H9 (cell line): ENCODE data around the gene DEAF1. TPM values are rescaled to one million over a fixed set of nuclear protein-coding genes. Genes with fewer than 3 reads are reported as not detected.

Experiments used
- DNase-seq: peaks from one replicate; pipeline ENCODE4 v3.0.0-alpha.2; 2017
- H2AFZ ChIP-seq: one replicate; pipeline ENCODE4 v1.6.1; 2013; ENCODE audit warnings: mild to moderate bottlenecking, low read length, control low read depth, moderate library complexity
- H2AK5ac ChIP-seq: 2 replicates; pipeline ENCODE4 v1.6.1; 2013; ENCODE audit warnings: low read length, control low read depth, mixed read lengths; ENCODE audit not compliant: insufficient read length
- H2BK120ac ChIP-seq: one replicate; pipeline ENCODE4 v1.6.1; 2013; ENCODE audit warnings: low read depth, mild to moderate bottlenecking, low read length, control low read depth, inconsistent platforms; ENCODE audit not compliant: poor library complexity, severe bottlenecking
- H2BK12ac ChIP-seq: 2 replicates; pipeline ENCODE4 v1.6.1; 2013; ENCODE audit warnings: low read length, control low read depth, mixed read lengths, low read depth; ENCODE audit not compliant: insufficient read length
- H2BK15ac ChIP-seq: 2 replicates; pipeline ENCODE4 v1.6.1; 2013; ENCODE audit warnings: low read depth, low read length, control low read depth
- H2BK20ac ChIP-seq: one replicate; pipeline ENCODE4 v1.6.1; 2013; ENCODE audit warnings: low read depth, mild to moderate bottlenecking, low read length, control low read depth, inconsistent platforms; ENCODE audit not compliant: poor library complexity, severe bottlenecking
- H2BK5ac ChIP-seq: 2 replicates; pipeline ENCODE4 v1.6.1; 2013; ENCODE audit warnings: low read length, control low read depth, mixed read lengths; ENCODE audit not compliant: insufficient read length
- H3K14ac ChIP-seq: 2 replicates; pipeline ENCODE4 v1.6.1; 2013; ENCODE audit warnings: low read length, control low read depth; ENCODE audit not compliant: insufficient read depth
- H3K18ac ChIP-seq: 2 replicates; pipeline ENCODE4 v1.6.1; 2013; ENCODE audit warnings: low read depth, mild to moderate bottlenecking, mixed read lengths, low read length, control low read depth; ENCODE audit not compliant: insufficient read length
- H3K23ac ChIP-seq: 2 replicates; pipeline ENCODE4 v1.6.1; 2013; ENCODE audit warnings: low read length, control low read depth, mixed read lengths, low read depth; ENCODE audit not compliant: insufficient read length
- H3K23me2 ChIP-seq: 2 replicates; pipeline ENCODE4 v1.6.1; 2013; ENCODE audit warnings: low read depth, mild to moderate bottlenecking, mixed read lengths, low read length, control low read depth; ENCODE audit not compliant: insufficient read length, poor library complexity, severe bottlenecking
- H3K27ac ChIP-seq: 2 replicates; pipeline ENCODE4 v1.5.1; 2013; ENCODE audit warnings: low read length, control low read depth, mixed read lengths, low read depth; ENCODE audit not compliant: insufficient read length
- H3K27me3 ChIP-seq: 2 replicates; pipeline ENCODE4 v1.6.1; 2013; ENCODE audit warnings: low read length, control low read depth, inconsistent platforms; ENCODE audit not compliant: insufficient read depth
- H3K4ac ChIP-seq: 2 replicates; pipeline ENCODE4 v1.6.1; 2013; ENCODE audit warnings: low read depth, mild to moderate bottlenecking, control low read depth, inconsistent platforms, low read length, moderate library complexity
- H3K4me1 ChIP-seq: 2 replicates; pipeline ENCODE4 v1.6.1; 2013; ENCODE audit warnings: low read length, control low read depth, inconsistent platforms; ENCODE audit not compliant: insufficient read depth
- H3K4me2 ChIP-seq: 2 replicates; pipeline ENCODE4 v1.6.1; 2013; ENCODE audit warnings: low read length, control low read depth, mixed read lengths; ENCODE audit not compliant: insufficient read length, insufficient read depth
- H3K56ac ChIP-seq: 2 replicates; pipeline ENCODE4 v1.6.1; 2013; ENCODE audit warnings: low read depth, mild to moderate bottlenecking, mixed read lengths, low read length, control low read depth; ENCODE audit not compliant: insufficient read length
- H3K79me1 ChIP-seq: 2 replicates; pipeline ENCODE4 v1.6.1; 2013; ENCODE audit warnings: low read depth, mild to moderate bottlenecking, moderate library complexity, low read length, control low read depth, inconsistent platforms; ENCODE audit not compliant: insufficient read depth, poor library complexity, severe bottlenecking
- H3K79me2 ChIP-seq: 2 replicates; pipeline ENCODE4 v1.6.1; 2013; ENCODE audit warnings: low read length, control low read depth, inconsistent platforms; ENCODE audit not compliant: insufficient read depth
- H3K9ac ChIP-seq: 2 replicates; pipeline ENCODE4 v1.6.1; 2013; ENCODE audit warnings: low read length, control low read depth, mixed read lengths; ENCODE audit not compliant: insufficient read length; ENCODE audit errors: extremely low read depth
- H3K9me3 ChIP-seq: one replicate; pipeline ENCODE4 v1.6.1; 2013; ENCODE audit warnings: low read depth, low read length, inconsistent platforms; ENCODE audit not compliant: control insufficient read depth
- H3T11ph ChIP-seq: one replicate; pipeline ENCODE4 v1.6.1; 2013; ENCODE audit warnings: mild to moderate bottlenecking, low read length, control low read depth, inconsistent platforms
- H4K20me1 ChIP-seq: one replicate; pipeline ENCODE4 v1.6.1; 2013; ENCODE audit not compliant: control insufficient read depth, insufficient read length, insufficient read depth
- H4K5ac ChIP-seq: 2 replicates; pipeline ENCODE4 v1.6.1; 2013; ENCODE audit warnings: low read depth, mild to moderate bottlenecking, mixed read lengths, low read length, control low read depth; ENCODE audit not compliant: insufficient read length
- H4K8ac ChIP-seq: replicated peaks from 2 replicates; pipeline ENCODE4 v1.6.1; 2013; ENCODE audit warnings: low read length, control low read depth, mixed read lengths, low read depth; ENCODE audit not compliant: insufficient read length
- H4K91ac ChIP-seq: 2 replicates; pipeline ENCODE4 v1.6.1; 2013; ENCODE audit warnings: low read depth, mild to moderate bottlenecking, moderate library complexity, mixed read lengths, low read length, control low read depth; ENCODE audit not compliant: insufficient read length
- H3K27ac Mint-ChIP-seq, 3 experiments: 2 replicates in 2 of 3; 3 replicates in 1 of 3; pipeline ENCODE4 v1.8.0; 2020 to 2021; ENCODE audit warnings: mixed read lengths in 3 of 3, mild to moderate bottlenecking in 1 of 3, moderate library complexity in 1 of 3
- H3K27me3 Mint-ChIP-seq: 2 replicates; pipeline ENCODE4 v1.8.0; 2021; ENCODE audit warnings: low read depth, mild to moderate bottlenecking, moderate library complexity, mixed read lengths
- H3K36me3 Mint-ChIP-seq, 3 experiments: 2 replicates in 2 of 3; 3 replicates in 1 of 3; pipeline ENCODE4 v1.8.0; 2020 to 2021; ENCODE audit warnings: low read depth in 3 of 3, mixed read lengths in 3 of 3; ENCODE audit not compliant: insufficient read depth in 1 of 3
- H3K4me1 Mint-ChIP-seq, 2 experiments: 2 replicates each; pipeline ENCODE4 v1.8.0; 2020; ENCODE audit warnings: mixed read lengths in 2 of 2
- H3K4me3 Mint-ChIP-seq, 2 experiments: 2 replicates in 1 of 2; 3 replicates in 1 of 2; pipeline ENCODE4 v1.8.0; 2020 to 2021; ENCODE audit warnings: mild to moderate bottlenecking in 2 of 2, mixed read lengths in 2 of 2, moderate library complexity in 1 of 2
- H3K9me3 Mint-ChIP-seq, 2 experiments: 2 replicates in 1 of 2; 3 replicates in 1 of 2; pipeline ENCODE4 v1.8.0; 2020; ENCODE audit warnings: mild to moderate bottlenecking in 2 of 2, mixed read lengths in 2 of 2, moderate library complexity in 1 of 2
- WGBS: extraction: QIAGEN DNeasy Blood & Tissue Kit; methylation state at CpG from one replicate; pipeline ENCODE4 v1.1.7; 2013; ENCODE audit warnings: missing lambda C conversion rate, low lambda C conversion rate, mixed read lengths; ENCODE audit not compliant: insufficient read length; ENCODE audit errors: extremely low coverage; 5-methylcytosine and 5-hydroxymethylcytosine counted together
- total RNA-seq: library from RNA; stranded (reverse); gene quantifications from 2 replicates; pipeline ENCODE4 v1.2.1, GENCODE V29; 2021
- TF ChIP-seq, protein P1 (sequence below): fragments of 200-600 bp; sonication (generic); conservative IDR thresholded peaks from 3 replicates; pipeline ENCODE4 v1.8.0; 2021; ENCODE audit warnings: antibody characterized with exemption, mild to moderate bottlenecking

DEAF1 gene
- total RNA-seq, 1 experiment from 2014 or later: 67.3 TPM

DNA sequence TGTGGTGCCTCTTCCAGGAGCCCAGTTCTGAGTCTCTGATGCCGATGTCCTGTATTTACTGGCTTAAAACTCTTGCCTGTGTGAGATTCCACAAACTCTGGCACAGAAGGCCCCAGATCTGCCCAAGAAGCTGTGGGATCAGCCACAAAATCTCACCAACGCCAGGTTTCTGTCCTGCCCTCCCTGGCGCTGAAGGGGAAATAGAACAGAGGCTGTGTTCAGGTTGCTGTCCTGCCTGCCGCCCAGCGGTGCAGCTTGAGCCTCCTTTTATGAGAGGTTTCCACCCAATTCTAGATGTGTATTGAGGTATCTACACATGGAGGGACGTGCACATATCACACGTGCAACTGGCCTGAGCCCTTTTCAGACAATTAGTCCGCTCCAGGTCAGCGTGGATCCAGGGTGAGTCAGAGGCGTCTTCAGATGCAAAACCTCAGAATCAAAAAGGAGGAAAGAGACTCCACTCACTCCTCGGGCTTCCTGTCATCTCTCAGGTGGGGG lies 2.8 kb upstream of the DEAF1 start:
- H2AK5ac ChIP-seq: no peak overlapping the region
- H3K79me2 ChIP-seq: peaks cover 8% of the 10 kb centered on the region; the same call in 1 of the 2 replicates
- H4K8ac ChIP-seq: no peak overlapping the region
- Mint-ChIP-seq H3K27me3 (no peaks in the 10 kb centered on the region; the same call in 1 of the 2 replicates), H3K4me1 (peaks cover 26 to 32% of the 10 kb centered on the region in 2 experiments), H3K9me3 (no peaks in the 10 kb centered on the region; a peak in 2 of 5 replicates), H3K4me3 (peak overlapping the region; percentile 43 to 44), H3K36me3 (peaks cover 8 to 15% (median 12%) of the 10 kb centered on the region in 3 experiments; a peak in 6 of 7 replicates), H3K27ac (peak overlapping the region; percentile 91 to 96 (median 92); a peak in 6 of 7 replicates)
- no peak overlapping the region for H2BK15ac ChIP-seq
- no peak overlapping the region for H2AFZ ChIP-seq
- H4K20me1 ChIP-seq: no peaks in the 10 kb centered on the region
- H3K4ac ChIP-seq: no peak overlapping the region
- H2BK120ac ChIP-seq: no peak overlapping the region
- H3K56ac ChIP-seq: no peak overlapping the region
- no CpG with 5 or more reads among the region's 11 CpGs for WGBS
- DNase-seq: peak; percentile 44
- H3K23ac ChIP-seq: no peak overlapping the region
- H3K4me1 ChIP-seq: peaks cover 12% of the 10 kb centered on the region; the same call in 1 of the 2 replicates
- no peak overlapping the region for H4K91ac ChIP-seq
- H3K9me3 ChIP-seq: no peaks in the 10 kb centered on the region
- no peak overlapping the region for H4K5ac ChIP-seq
- no peak overlapping the region for H3K27ac ChIP-seq
- no peak overlapping the region for H2BK12ac ChIP-seq
- H3T11ph ChIP-seq: no peak overlapping the region
- no peak overlapping the region for H3K18ac ChIP-seq
- H3K23me2 ChIP-seq: no peaks in the 10 kb centered on the region
- H2BK20ac ChIP-seq: no peak overlapping the region
- H3K27me3 ChIP-seq: no peaks in the 10 kb centered on the region
- H3K4me2 ChIP-seq: peak overlapping the region; percentile 3
- TF ChIP-seq, protein P1, sequence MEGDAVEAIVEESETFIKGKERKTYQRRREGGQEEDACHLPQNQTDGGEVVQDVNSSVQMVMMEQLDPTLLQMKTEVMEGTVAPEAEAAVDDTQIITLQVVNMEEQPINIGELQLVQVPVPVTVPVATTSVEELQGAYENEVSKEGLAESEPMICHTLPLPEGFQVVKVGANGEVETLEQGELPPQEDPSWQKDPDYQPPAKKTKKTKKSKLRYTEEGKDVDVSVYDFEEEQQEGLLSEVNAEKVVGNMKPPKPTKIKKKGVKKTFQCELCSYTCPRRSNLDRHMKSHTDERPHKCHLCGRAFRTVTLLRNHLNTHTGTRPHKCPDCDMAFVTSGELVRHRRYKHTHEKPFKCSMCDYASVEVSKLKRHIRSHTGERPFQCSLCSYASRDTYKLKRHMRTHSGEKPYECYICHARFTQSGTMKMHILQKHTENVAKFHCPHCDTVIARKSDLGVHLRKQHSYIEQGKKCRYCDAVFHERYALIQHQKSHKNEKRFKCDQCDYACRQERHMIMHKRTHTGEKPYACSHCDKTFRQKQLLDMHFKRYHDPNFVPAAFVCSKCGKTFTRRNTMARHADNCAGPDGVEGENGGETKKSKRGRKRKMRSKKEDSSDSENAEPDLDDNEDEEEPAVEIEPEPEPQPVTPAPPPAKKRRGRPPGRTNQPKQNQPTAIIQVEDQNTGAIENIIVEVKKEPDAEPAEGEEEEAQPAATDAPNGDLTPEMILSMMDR: no peak
- H2BK5ac ChIP-seq: no peak overlapping the region
- peak overlapping the region; percentile 56 for H3K9ac ChIP-seq
- H3K79me1 ChIP-seq: no peaks in the 10 kb centered on the region
- no peak overlapping the region; the same call in 1 of the 2 replicates for H3K14ac ChIP-seq
